ENCODE data around the gene DDX21.
A peak's percentile ranks its signal among the peaks of the same experiment; 100 is the strongest.
"Not testable (repeated sequence)": the region's sequence is repeated elsewhere in the genome, so short reads cannot be mapped to it uniquely, and the experiment has no call there.

The DDX21 gene

DNA sequence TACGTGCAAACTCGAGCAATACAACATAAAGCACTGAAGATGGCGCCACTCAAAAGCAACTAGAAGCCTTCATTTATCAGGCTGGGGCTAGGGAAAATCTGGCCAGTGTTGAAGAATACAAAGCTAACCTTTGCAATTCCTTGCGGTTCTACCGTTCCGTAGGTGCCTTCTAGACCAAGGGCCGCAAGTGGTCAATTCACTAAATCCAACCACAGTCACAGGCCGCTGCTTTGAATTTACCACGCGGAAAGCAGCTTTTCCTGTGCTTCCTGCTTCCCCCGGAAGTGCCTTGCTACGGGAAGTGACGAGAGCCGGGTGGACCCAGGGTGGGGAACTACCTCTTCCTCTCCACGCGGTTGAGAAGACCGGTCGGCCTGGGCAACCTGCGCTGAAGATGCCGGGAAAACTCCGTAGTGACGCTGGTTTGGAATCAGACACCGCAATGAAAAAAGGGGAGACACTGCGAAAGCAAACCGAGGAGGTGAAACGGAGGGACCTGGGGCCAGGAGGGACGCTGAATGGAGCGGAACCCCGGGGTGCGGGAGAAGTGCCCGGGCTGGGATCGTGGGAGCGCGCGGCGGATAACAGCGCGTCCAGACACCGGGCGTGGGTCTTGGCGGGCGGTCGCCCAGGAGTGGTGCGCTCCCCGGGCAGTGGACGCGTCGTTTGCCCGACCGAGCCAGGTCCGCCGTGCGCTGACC lies at the start of gene DDX21:
Gene DDX21 (plus strand): TSS at position 339 of the 701 bp plus-strand sequence. CDS start 56 bp downstream, at position 395.
- H3K36me3 ChIP-seq (ENCODE audit: insufficient read depth, low read length): peaks cover 14% of the 10 kb centered on the region
- peak within 1 kb of the TSS; percentile 87 for H2AFZ ChIP-seq (ENCODE audit: low read depth, low read length)
- no peaks in the 10 kb centered on the region for H3K9me3 ChIP-seq (ENCODE audit: low read length)
- H3K27me3 ChIP-seq (ENCODE audit: insufficient read depth, low read length): no peaks in the 10 kb centered on the region
- peak within 1 kb of the TSS; percentile 87 for H3K4me3 ChIP-seq (ENCODE audit: low read length)
- H3K4me1 ChIP-seq (ENCODE audit: insufficient read depth, low read length): peaks cover 7% of the 10 kb centered on the region

DNA sequence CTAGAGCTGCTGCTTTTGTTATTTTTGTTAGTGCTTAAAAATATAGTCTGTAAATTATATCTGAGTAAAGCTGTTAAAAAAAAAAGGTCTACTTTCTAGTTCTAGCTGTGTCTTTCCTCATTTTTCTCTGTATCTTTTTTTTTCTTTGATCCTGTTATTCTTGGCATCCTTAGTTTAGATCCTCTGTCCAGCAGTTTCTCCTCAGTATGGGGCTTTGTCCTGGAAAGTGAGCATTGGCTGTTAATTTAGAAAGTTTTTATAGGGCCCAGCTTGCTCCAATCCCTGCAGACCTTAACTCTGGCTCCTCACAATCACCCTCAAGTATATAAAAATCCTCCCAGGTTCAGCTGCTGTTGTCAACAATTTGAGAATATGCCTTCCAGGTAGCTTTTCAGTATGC lies 31.4 kb upstream of the DDX21 start:
- Histone ChIP-seq H3K36me3 (ENCODE audit: insufficient read depth, low read length) (peaks cover 43% of the 10 kb centered on the region), H3K9me3 (ENCODE audit: low read length) (no peaks in the 10 kb centered on the region), H3K4me1 (ENCODE audit: insufficient read depth, low read length) (no peaks in the 10 kb centered on the region), H3K27me3 (ENCODE audit: insufficient read depth, low read length) (no peaks in the 10 kb centered on the region), H2AFZ (ENCODE audit: low read depth, low read length) (no peak overlapping the region), H3K4me3 (ENCODE audit: low read length) (no peak overlapping the region)

DNA sequence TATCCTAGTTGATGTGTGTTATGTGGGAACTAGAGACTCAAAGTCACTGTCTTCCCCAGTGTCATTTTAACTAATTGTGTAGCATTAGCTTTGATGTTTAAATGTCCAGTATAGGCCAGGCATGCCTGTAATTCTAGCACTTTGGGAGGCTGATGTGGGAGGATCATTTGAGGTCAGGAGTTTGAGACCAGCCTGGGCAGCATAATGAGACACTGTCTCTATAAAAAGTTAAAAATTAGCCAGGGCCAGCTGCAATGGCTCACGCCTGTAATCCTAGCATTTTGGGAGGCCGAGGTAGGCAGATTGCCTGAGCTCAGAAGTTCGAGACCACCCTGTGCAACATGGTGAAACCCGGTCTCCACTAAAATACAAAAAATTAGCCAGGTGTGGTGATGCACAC lies 30.5 kb upstream of the DDX21 start:
- no peaks in the 10 kb centered on the region for H3K9me3 ChIP-seq (ENCODE audit: low read length)
- H3K27me3 ChIP-seq (ENCODE audit: insufficient read depth, low read length): no peaks in the 10 kb centered on the region
- no peak overlapping the region for H3K4me3 ChIP-seq (ENCODE audit: low read length)
- H3K4me1 ChIP-seq (ENCODE audit: insufficient read depth, low read length): no peaks in the 10 kb centered on the region
- no peak overlapping the region for H2AFZ ChIP-seq (ENCODE audit: low read depth, low read length)
- peaks cover 44% of the 10 kb centered on the region for H3K36me3 ChIP-seq (ENCODE audit: insufficient read depth, low read length)

DNA sequence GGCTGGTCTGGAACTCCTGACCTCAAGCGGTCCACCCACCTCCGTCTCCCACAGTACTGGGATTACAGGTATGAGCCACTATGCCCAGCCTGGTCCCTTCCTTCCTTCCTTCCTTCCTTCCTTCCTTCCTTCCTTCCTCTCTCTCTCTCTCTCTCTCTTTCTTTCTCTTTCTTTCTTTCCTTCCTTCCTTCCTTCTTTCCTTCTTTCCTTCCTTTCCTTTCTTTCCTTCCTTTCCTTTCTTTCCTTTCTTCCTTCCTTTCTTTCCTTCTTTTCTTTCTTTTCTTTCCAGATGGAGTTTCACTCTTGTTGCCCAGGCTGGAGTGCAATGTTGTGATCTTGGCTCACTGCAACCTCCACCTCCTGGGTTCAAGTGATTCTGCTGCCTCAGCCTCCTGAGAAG lies 26.8 kb upstream of the DDX21 start:
- H3K4me1 ChIP-seq (ENCODE audit: insufficient read depth, low read length); H2AFZ ChIP-seq (ENCODE audit: low read depth, low read length); H3K9me3 ChIP-seq (ENCODE audit: low read length); H3K27me3 ChIP-seq (ENCODE audit: insufficient read depth, low read length); H3K4me3 ChIP-seq (ENCODE audit: low read length): not testable (repeated sequence)
- H3K36me3 ChIP-seq (ENCODE audit: insufficient read depth, low read length): peaks cover 51% of the 10 kb centered on the region

DNA sequence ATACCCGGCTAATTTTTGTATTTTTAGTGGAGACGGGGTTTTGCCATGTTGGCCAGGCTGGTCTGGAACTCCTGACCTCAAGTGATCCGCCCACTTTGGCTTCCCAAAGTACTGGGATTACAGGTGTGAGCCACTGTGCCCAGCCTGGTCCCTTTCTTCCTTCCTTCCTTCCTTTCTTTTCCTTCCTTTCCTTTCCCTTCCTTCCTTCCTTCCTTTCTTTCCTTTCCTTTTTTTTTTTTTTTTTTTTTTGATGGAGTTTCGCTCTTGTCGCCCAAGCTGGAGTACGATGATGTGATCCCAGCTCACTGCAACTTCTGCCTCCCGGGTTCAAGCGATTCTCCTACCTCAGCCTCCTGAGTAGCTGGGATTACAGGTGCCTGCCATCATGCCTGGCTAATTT lies 26.1 kb upstream of the DDX21 start:
- H3K27me3 ChIP-seq (ENCODE audit: insufficient read depth, low read length); H3K9me3 ChIP-seq (ENCODE audit: low read length); H3K4me1 ChIP-seq (ENCODE audit: insufficient read depth, low read length); H2AFZ ChIP-seq (ENCODE audit: low read depth, low read length); H3K4me3 ChIP-seq (ENCODE audit: low read length): not testable (repeated sequence)
- H3K36me3 ChIP-seq (ENCODE audit: insufficient read depth, low read length): peaks cover 57% of the 10 kb centered on the region

DNA sequence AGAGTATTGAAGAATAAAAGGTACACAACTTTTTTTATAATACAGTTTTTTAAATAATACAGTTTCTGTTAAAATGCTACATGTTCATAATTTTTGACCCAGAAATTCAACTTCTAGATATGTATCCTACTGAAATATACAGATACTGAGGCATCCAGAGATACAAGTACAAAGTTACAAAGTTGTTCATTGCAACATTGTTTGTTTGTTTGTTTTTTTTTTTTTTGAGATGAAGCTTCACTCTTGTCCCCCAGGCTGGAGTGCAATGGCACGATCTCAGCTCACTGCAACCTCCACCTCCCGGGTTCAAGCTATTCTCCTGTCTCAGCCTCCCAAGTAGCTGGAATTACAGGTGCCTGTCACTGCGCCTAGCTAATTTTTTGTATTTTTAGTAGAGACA lies 23.1 kb upstream of the DDX21 start:
- H3K4me1 ChIP-seq (ENCODE audit: insufficient read depth, low read length); H3K27me3 ChIP-seq (ENCODE audit: insufficient read depth, low read length); H2AFZ ChIP-seq (ENCODE audit: low read depth, low read length); H3K9me3 ChIP-seq (ENCODE audit: low read length); H3K4me3 ChIP-seq (ENCODE audit: low read length): not testable (repeated sequence)
- H3K36me3 ChIP-seq (ENCODE audit: insufficient read depth, low read length): peaks cover 59% of the 10 kb centered on the region

DNA sequence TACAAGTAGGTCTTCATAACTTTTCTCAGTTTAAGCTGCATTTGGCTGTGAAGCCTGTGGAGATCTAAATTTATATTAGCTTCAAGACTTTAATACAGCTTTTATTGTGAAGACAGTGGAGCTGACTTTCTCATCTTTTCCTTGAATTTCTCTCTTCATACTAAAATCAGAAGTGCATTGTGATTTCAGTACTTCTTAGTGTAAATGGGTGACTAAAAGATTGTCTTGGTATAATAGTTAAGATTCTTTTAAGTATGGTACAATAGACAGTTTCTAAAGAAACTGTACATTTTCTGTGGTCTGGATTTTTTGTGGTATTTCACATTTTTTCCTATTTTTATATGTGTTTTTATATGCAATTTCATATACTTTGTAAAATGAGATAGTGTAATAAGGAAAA lies 21.0 kb upstream of the DDX21 start:
- H3K4me3 ChIP-seq (ENCODE audit: low read length): no peak overlapping the region
- H3K36me3 ChIP-seq (ENCODE audit: insufficient read depth, low read length): peaks cover 67% of the 10 kb centered on the region
- no peaks in the 10 kb centered on the region for H3K27me3 ChIP-seq (ENCODE audit: insufficient read depth, low read length)
- H3K9me3 ChIP-seq (ENCODE audit: low read length): no peaks in the 10 kb centered on the region
- H3K4me1 ChIP-seq (ENCODE audit: insufficient read depth, low read length): no peaks in the 10 kb centered on the region
- H2AFZ ChIP-seq (ENCODE audit: low read depth, low read length): no peak overlapping the region

DNA sequence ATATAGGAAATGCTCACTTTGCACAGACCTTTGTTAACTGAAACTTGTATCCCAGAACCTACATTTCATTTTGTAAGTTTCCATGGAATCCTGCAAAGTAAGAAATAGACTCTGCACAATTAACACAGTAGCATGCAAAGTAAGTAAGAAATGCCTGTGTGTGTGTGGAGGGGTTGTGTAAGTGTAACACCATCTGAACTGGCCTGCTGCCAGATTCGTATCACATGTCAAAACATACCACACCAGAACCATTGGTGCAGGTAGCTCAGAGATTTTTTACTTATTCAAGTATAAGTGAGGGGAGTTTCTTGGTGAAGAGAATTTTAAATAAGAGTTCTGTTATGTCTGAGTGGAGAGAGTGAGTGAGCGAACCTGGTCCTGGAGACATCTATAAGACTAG lies 17.9 kb upstream of the DDX21 start:
- H3K4me1 ChIP-seq (ENCODE audit: insufficient read depth, low read length): no peaks in the 10 kb centered on the region
- H3K9me3 ChIP-seq (ENCODE audit: low read length): no peaks in the 10 kb centered on the region
- H3K4me3 ChIP-seq (ENCODE audit: low read length): no peak overlapping the region
- peaks cover 66% of the 10 kb centered on the region for H3K36me3 ChIP-seq (ENCODE audit: insufficient read depth, low read length)
- no peak overlapping the region for H2AFZ ChIP-seq (ENCODE audit: low read depth, low read length)
- H3K27me3 ChIP-seq (ENCODE audit: insufficient read depth, low read length): no peaks in the 10 kb centered on the region

DNA sequence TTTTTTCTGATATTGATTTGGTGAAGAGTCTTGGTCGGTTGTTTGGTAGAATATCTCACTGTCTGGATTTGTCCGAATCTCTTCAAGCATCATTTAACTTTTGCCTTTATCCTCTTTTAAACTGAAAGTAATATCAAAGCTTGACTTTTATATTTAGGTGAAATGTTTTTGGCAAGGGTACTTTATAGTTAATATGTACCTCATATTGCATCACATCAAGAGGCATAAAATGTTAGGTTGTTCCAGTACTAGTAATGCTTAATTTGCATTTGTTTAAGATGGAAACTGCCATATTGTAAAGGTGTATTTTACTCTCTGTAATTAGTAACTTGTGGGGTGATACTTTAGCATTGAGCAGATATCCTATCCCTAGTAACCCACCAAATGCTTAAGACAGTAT lies 17.1 kb upstream of the DDX21 start:
- Histone ChIP-seq H3K36me3 (ENCODE audit: insufficient read depth, low read length) (peaks cover 68% of the 10 kb centered on the region), H3K9me3 (ENCODE audit: low read length) (no peaks in the 10 kb centered on the region), H3K27me3 (ENCODE audit: insufficient read depth, low read length) (no peaks in the 10 kb centered on the region), H2AFZ (ENCODE audit: low read depth, low read length) (no peak overlapping the region), H3K4me1 (ENCODE audit: insufficient read depth, low read length) (no peaks in the 10 kb centered on the region), H3K4me3 (ENCODE audit: low read length) (no peak overlapping the region)

DNA sequence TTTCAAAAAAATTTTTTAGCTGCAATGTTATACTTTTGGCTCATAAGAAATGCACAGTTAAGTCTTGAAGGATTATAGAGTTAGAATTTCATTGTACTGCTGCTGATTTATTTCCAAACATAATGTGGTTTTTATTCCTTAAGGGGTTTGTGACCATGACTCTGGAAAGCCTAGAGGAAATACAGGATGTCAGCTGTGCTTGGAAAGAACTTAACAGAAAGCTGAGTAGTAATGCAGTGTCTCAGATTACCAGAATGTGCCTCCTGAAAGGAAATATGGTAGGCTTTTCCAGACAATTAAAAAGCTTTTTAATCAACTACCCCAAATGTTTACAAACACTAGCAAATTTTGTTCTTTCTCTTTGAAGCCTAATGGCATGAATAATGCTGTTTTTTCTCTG lies 15.1 kb upstream of the DDX21 start:
- not testable (repeated sequence) for H3K9me3 ChIP-seq (ENCODE audit: low read length); H3K4me1 ChIP-seq (ENCODE audit: insufficient read depth, low read length); H3K27me3 ChIP-seq (ENCODE audit: insufficient read depth, low read length); H3K4me3 ChIP-seq (ENCODE audit: low read length); H2AFZ ChIP-seq (ENCODE audit: low read depth, low read length)
- peaks cover 61% of the 10 kb centered on the region for H3K36me3 ChIP-seq (ENCODE audit: insufficient read depth, low read length)

DNA sequence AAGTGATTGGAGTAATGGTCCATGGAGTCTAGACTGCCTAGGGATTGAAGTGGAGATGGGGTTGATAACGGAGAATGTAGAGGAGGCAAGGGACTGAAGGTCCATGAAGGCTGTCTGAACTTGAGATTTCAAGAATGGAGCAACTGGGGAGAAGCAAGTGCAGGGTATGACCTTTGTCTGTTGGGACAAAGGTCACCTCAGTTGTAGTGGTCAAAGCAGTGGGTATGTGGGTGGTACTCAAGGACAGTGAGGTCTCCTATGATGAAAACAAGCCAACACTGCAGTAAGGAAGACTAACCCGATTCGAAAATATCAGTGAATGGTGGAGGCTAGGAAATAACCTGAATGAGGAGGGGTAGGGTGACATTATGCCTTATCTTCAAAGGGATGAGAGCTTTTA lies 5.4 kb upstream of the DDX21 start:
- Histone ChIP-seq H3K4me1 (ENCODE audit: insufficient read depth, low read length) (no peaks in the 10 kb centered on the region), H3K9me3 (ENCODE audit: low read length) (no peaks in the 10 kb centered on the region), H2AFZ (ENCODE audit: low read depth, low read length) (no peak overlapping the region), H3K36me3 (ENCODE audit: insufficient read depth, low read length) (peaks cover 36% of the 10 kb centered on the region), H3K27me3 (ENCODE audit: insufficient read depth, low read length) (no peaks in the 10 kb centered on the region), H3K4me3 (ENCODE audit: low read length) (no peak overlapping the region)

DNA sequence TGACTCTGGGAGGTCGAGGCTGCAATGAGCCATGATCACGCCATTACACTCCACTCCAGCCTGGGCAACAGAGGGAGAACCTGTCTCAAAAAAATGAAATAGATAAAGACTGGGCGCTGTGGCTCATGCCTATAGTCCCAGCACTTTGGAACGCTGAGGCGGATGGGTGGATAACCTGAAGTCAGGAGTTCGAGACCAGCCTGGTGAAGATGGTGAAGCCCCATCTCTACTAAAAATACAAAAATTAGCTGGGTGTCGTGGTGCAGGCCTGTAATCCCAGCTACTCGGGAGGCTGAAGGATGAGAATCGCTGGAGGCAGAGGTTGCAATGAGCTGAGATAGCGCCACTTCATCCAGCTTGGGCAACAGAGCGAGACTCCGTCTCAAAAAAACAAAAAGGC lies 1.1 kb upstream of the DDX21 start:
- Histone ChIP-seq H3K27me3 (ENCODE audit: insufficient read depth, low read length) (no peaks in the 10 kb centered on the region), H3K9me3 (ENCODE audit: low read length) (no peaks in the 10 kb centered on the region), H3K4me3 (ENCODE audit: low read length) (peak overlapping the region; percentile 87), H3K36me3 (ENCODE audit: insufficient read depth, low read length) (peaks cover 7% of the 10 kb centered on the region), H2AFZ (ENCODE audit: low read depth, low read length) (no peak overlapping the region), H3K4me1 (ENCODE audit: insufficient read depth, low read length) (peaks cover 7% of the 10 kb centered on the region)

DNA sequence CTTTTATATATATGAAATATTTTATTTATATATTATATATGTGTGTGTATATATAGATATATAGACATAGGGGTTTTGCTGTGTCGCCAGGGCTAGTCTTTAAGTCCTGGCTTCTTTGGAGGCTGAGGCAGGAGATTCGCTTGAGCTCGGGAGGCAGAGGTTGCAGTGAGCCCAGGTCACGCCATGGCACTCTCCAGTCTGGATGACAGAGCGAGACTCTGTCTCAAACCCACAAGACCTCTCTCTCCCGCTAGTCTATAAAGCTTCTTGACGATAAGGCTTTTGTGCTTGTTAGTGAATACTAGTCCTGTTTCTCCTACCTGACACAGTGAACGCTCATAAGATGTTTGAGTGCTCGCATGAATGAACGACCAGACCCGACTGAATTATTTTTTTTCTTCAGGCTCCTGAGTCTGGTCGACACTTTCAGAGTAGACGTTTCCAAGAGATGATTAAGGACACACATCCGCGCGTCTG lies 577 bp upstream of the DDX21 start:
- Histone ChIP-seq H3K36me3 (ENCODE audit: insufficient read depth, low read length) (peaks cover 10% of the 10 kb centered on the region), H3K9me3 (ENCODE audit: low read length) (no peaks in the 10 kb centered on the region), H2AFZ (ENCODE audit: low read depth, low read length) (peak overlapping the region; percentile 87), H3K27me3 (ENCODE audit: insufficient read depth, low read length) (no peaks in the 10 kb centered on the region), H3K4me3 (ENCODE audit: low read length) (peak overlapping the region; percentile 87), H3K4me1 (ENCODE audit: insufficient read depth, low read length) (peaks cover 7% of the 10 kb centered on the region)

DNA sequence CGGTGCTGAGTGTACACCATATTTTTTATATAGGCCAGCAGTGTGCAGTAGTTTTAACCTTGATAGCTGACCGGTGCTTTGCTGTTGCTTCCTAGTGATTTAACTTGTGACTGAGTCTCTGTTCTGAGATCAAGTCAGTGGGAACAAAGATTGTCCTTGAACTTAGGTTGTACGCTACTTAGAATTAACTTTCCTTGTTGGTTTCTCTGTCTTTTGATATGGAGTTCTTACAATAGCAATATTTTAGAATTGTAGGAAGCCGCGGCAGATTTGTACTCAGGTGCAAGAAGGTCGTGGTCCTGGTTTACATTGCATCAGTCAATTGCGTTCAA lies 1.3 kb downstream of the DDX21 start:
- Histone ChIP-seq H3K27me3 (ENCODE audit: insufficient read depth, low read length) (no peaks in the 10 kb centered on the region), H3K36me3 (ENCODE audit: insufficient read depth, low read length) (peaks cover 24% of the 10 kb centered on the region), H3K9me3 (ENCODE audit: low read length) (no peaks in the 10 kb centered on the region)

More for the DNA sequence above, 1.3 kb downstream of the DDX21 start:
- Histone ChIP-seq H3K4me1 (ENCODE audit: insufficient read depth, low read length) (peaks cover 7% of the 10 kb centered on the region), H3K4me3 (ENCODE audit: low read length) (peak overlapping the region; percentile 87), H2AFZ (ENCODE audit: low read depth, low read length) (no peak overlapping the region)
